SK-N-SH (cell line): ENCODE measurements around the gene TECPR2. TPM values are rescaled to one million over a fixed set of nuclear protein-coding genes. Genes with fewer than 3 reads are reported as not detected.

Experiments
- CTCF ChIA-PET: fragments of 300-600, 350-600 bp; formaldehyde crosslinking; extraction: SDS; loops from one replicate; lab custom pipeline; 2021; lab: Yijun Ruan, JAX
- POLR2A ChIA-PET: fragments of 350-600 bp; sonication (Branson Sonifier 250); formaldehyde crosslinking; extraction: SDS; loops from one replicate; lab custom pipeline; 2020; ENCODE audit warnings: antibody characterized with exemption, inconsistent platforms; lab: Yijun Ruan, JAX
- DNase-seq: peaks from one replicate; pipeline ENCODE4 v3.0.0; 2012
- H2AFZ ChIP-seq: fragments of 200-600 bp; sonication (generic); 2 replicates; pipeline ENCODE4 v1.8.1; 2016; ENCODE audit warnings: antibody characterized with exemption, mild to moderate bottlenecking, low read depth
- H3F3A ChIP-seq: fragments of 200-600 bp; sonication (generic); replicated peaks from 2 replicates; pipeline ENCODE3; 2016; ENCODE audit warnings: antibody characterized with exemption, mild to moderate bottlenecking; ENCODE audit not compliant: insufficient read depth
- H3K27ac ChIP-seq, 2 experiments: fragments of 200-500 bp in 1 of 2; fragments of 200-600 bp in 1 of 2; sonication (Bioruptor generic) in 1 of 2; sonication (generic), shearing (Covaris generic) in 1 of 2; 2 replicates each; pipeline versions ENCODE4 v1.5.1 to v1.6.1; 2014 to 2016; ENCODE audit warnings: low read depth in 2 of 2, inconsistent platforms in 1 of 2, low read length in 1 of 2, mild to moderate bottlenecking in 1 of 2, mixed read lengths in 1 of 2
- H3K27me3 ChIP-seq: fragments of 200-600 bp; sonication (generic), shearing (Covaris generic); 2 replicates; pipeline ENCODE4 v1.6.1; 2016; ENCODE audit warnings: mixed run types; ENCODE audit not compliant: insufficient read depth
- H3K36me3 ChIP-seq, 2 experiments: fragments of 200-500 bp in 1 of 2; fragments of 200-600 bp in 1 of 2; sonication (Bioruptor generic) in 1 of 2; sonication (generic) in 1 of 2; replicated peaks in 1 of 2; 2 replicates each; pipeline versions ENCODE3 to v1.5.1; 2014 to 2016; ENCODE audit warnings: low read length in 1 of 2, mild to moderate bottlenecking in 1 of 2; ENCODE audit not compliant: insufficient read depth in 2 of 2, control insufficient read depth in 1 of 2
- H3K4me1 ChIP-seq, 2 experiments: fragments of 200-500 bp in 1 of 2; fragments of 200-600 bp in 1 of 2; sonication (Bioruptor generic) in 1 of 2; sonication (generic), shearing (Covaris generic) in 1 of 2; 2 replicates each; pipeline versions ENCODE4 v1.5.1 to v1.6.1; 2014 to 2016; ENCODE audit warnings: low read depth in 1 of 2, low read length in 1 of 2, mixed run types in 1 of 2; ENCODE audit not compliant: insufficient read depth in 2 of 2, control insufficient read depth in 1 of 2
- H3K4me2 ChIP-seq: fragments of 200-600 bp; sonication (generic), shearing (Covaris generic); 2 replicates; pipeline ENCODE4 v1.6.1; 2017; ENCODE audit warnings: mixed run types
- H3K4me3 ChIP-seq, 2 experiments: fragments of 200-500 bp in 1 of 2; fragments of 200-600 bp in 1 of 2; sonication (Bioruptor generic) in 1 of 2; sonication (generic), shearing (Covaris generic) in 1 of 2; 2 replicates each; pipeline versions ENCODE4 v1.5.1 to v1.8.1; 2014 to 2016; ENCODE audit warnings: low read depth in 2 of 2, inconsistent platforms in 1 of 2, low read length in 1 of 2, mild to moderate bottlenecking in 1 of 2, mixed read lengths in 1 of 2, moderate library complexity in 1 of 2
- H3K79me2 ChIP-seq: fragments of 200-600 bp; sonication (generic); 2 replicates; pipeline ENCODE4 v1.8.1; 2017; ENCODE audit warnings: mild to moderate bottlenecking; ENCODE audit not compliant: insufficient read depth
- H3K9ac ChIP-seq: fragments of 200-600 bp; sonication (generic); 2 replicates; pipeline ENCODE4 v1.6.1; 2017; ENCODE audit warnings: mixed run types
- H3K9me2 ChIP-seq: fragments of 200-600 bp; sonication (generic); 2 replicates; pipeline ENCODE4 v1.6.1; 2017; ENCODE audit warnings: mixed run types
- H3K9me3 ChIP-seq: fragments of 200-600 bp; sonication (generic); 2 replicates; pipeline ENCODE4 v1.6.1; 2017; ENCODE audit warnings: mixed run types, mild to moderate bottlenecking, moderate library complexity
- H4K20me1 ChIP-seq: fragments of 200-600 bp; sonication (generic); 2 replicates; pipeline ENCODE4 v1.6.1; 2017; ENCODE audit warnings: mild to moderate bottlenecking, mixed run types; ENCODE audit not compliant: insufficient read depth
- ELF1 ChIP-seq: IDR thresholded peaks from 2 replicates; pipeline ENCODE4 v1.4.0; 2012
- FOXJ3 ChIP-seq: sonication (generic); formaldehyde crosslinking; IDR thresholded peaks from 2 replicates; pipeline ENCODE4 v1.5.1; 2020; ENCODE audit warnings: mild to moderate bottlenecking, missing genetic modification reagents
- FOXM1 ChIP-seq: IDR thresholded peaks from 2 replicates; pipeline ENCODE4 v1.4.0; 2012; ENCODE audit warnings: low read depth, mild to moderate bottlenecking
- GABPA ChIP-seq: IDR thresholded peaks from 2 replicates; pipeline ENCODE4 v1.4.0; 2012; ENCODE audit warnings: low read depth, mild to moderate bottlenecking
- GATA2 ChIP-seq: sonication (generic); formaldehyde crosslinking; IDR thresholded peaks from 2 replicates; pipeline ENCODE4 v1.5.0; 2020; ENCODE audit warnings: mild to moderate bottlenecking, missing genetic modification reagents
- NFIC ChIP-seq: IDR thresholded peaks from 2 replicates; pipeline ENCODE4 v1.4.0; 2012; ENCODE audit warnings: borderline replicate concordance
- RAD21 ChIP-seq: IDR thresholded peaks from 2 replicates; pipeline ENCODE4 v1.6.1; 2012; ENCODE audit warnings: mild to moderate bottlenecking, low read length
- REST ChIP-seq: IDR thresholded peaks from 2 replicates; pipeline ENCODE4 v1.6.1; 2012; ENCODE audit warnings: mild to moderate bottlenecking, low read depth, low read length, moderate library complexity
- RFX5 ChIP-seq: IDR thresholded peaks from 2 replicates; pipeline ENCODE4 v1.6.1; 2012; ENCODE audit warnings: mild to moderate bottlenecking, improper control_type of control experiment, low read length
- SMC3 ChIP-seq: IDR thresholded peaks from 2 replicates; pipeline ENCODE4 v1.6.1; 2012; ENCODE audit warnings: low read depth, low read length, improper control_type of control experiment
- TCF12 ChIP-seq: IDR thresholded peaks from 2 replicates; pipeline ENCODE4 v1.4.0; 2012
- USF1 ChIP-seq: IDR thresholded peaks from 2 replicates; pipeline ENCODE4 v1.4.0; 2012; ENCODE audit warnings: low read depth, borderline replicate concordance
- USF2 ChIP-seq: fragments of 150-350 bp; IDR thresholded peaks from 2 replicates; pipeline ENCODE4 v1.6.1; 2017; ENCODE audit warnings: antibody characterized with exemption, low read length, low read depth, borderline replicate concordance
- YY1 ChIP-seq: IDR thresholded peaks from 2 replicates; pipeline ENCODE4 v1.4.0; 2012; ENCODE audit warnings: low read depth, mild to moderate bottlenecking
- ZBTB33 ChIP-seq: IDR thresholded peaks from 2 replicates; pipeline ENCODE4 v1.4.0; 2012; ENCODE audit warnings: low read depth, borderline replicate concordance
- WGBS: methylation state at CpG from one replicate; pipeline ENCODE4 v1.1.6; 2017; ENCODE audit warnings: low lambda C conversion rate; 5-methylcytosine and 5-hydroxymethylcytosine counted together
- polyA plus RNA-seq, 3 experiments: library from polyadenylated mRNA; depleted of rRNA; stranded (reverse); fragments of >200 nt; gene quantifications; 2 replicates each; pipeline ENCODE4 v1.2.3, GENCODE V29; 2012

The TECPR2 gene
- polyA plus RNA-seq, 1 of the 3 experiments (the other 2 are of a cell fraction) = 6.9 TPM

- H3K79me2 ChIP-seq = peaks cover 18% of the 10 kb centered on the region
- POLR2A ChIA-PET = interaction anchor here (0.6 to 1.0 kb wide), 3 partner anchors 9 to 232 kb away, joined by 3 read pairs; no protein-coding TSS in a partner anchor
- peak overlapping the region; percentile 89 for H3K4me2 ChIP-seq
- TF ChIP-seq ELF1 (no peak), FOXJ3 (CRISPR knock-in tag) (no peak), REST (no peak), USF2 (no peak), NFIC (no peak), ZBTB33 (no peak), GABPA (no peak), YY1 (no peak), RFX5 (no peak), FOXM1 (no peak), TCF12 (no peak), USF1 (no peak), SMC3 (no peak), RAD21 (no peak), GATA2 (CRISPR knock-in tag) (no peak)
- H3K9me3 ChIP-seq = no peaks in the 10 kb centered on the region
- no peak for DNase-seq
- H3K4me1 ChIP-seq = peaks cover 5 to 28% of the 10 kb centered on the region in 2 experiments; a peak in 3 of 4 replicates
- H3K9ac ChIP-seq = peak overlapping the region; percentile 89
- 0 out of 2 replicates have a peak overlapping the region, but pooled peaks have one; percentile 44 for H2AFZ ChIP-seq
- WGBS = 11% methylated on average over 9 of the region's 30 CpGs
- H4K20me1 ChIP-seq = no peaks in the 10 kb centered on the region
- peaks cover 0 to 5% of the 10 kb centered on the region in 2 experiments for H3K36me3 ChIP-seq
- H3K27ac ChIP-seq = peak overlapping the region; percentile 57 to 86
- CTCF ChIA-PET = interaction anchor here (1.2 to 1.6 kb wide), 2 partner anchors 10 to 37 kb away, joined by 3 to 5 read pairs; no protein-coding TSS in a partner anchor
- no peaks in the 10 kb centered on the region for H3K9me2 ChIP-seq
- H3K4me3 ChIP-seq = peak overlapping the region; percentile 77 to 80
- no peaks in the 10 kb centered on the region for H3K27me3 ChIP-seq
- peaks cover 20% of the 10 kb centered on the region for H3F3A ChIP-seq
These were observed 42.6 kb upstream of the TECPR2 start for GRCh38 chr14:102320033-102320660.
